Suprapubic skin (tissue), 4 donors: Measurements from ENCODE around the gene SDR42E2. TPM values are rescaled to one million over a fixed set of nuclear protein-coding genes. Genes with fewer than 3 reads are reported as not detected.
A peak's percentile ranks its signal among the peaks of the same experiment; 100 is the strongest.

Experiments used
- DNase-seq, 2 donors: peaks; one replicate each; pipeline ENCODE4 v3.0.0-alpha.2; 2019; ENCODE audit warnings: low spot score in 2 of 2
- H3K27ac ChIP-seq: fragments of 200-600 bp; sonication (generic); one replicate; pipeline ENCODE4 v1.5.1; 2019
- H3K27me3 ChIP-seq: fragments of 200-600 bp; sonication (generic); one replicate; pipeline ENCODE4 v1.5.1; 2019
- H3K36me3 ChIP-seq: fragments of 200-600 bp; sonication (generic); one replicate; pipeline ENCODE4 v1.5.1; 2019
- H3K4me1 ChIP-seq: fragments of 200-600 bp; sonication (generic); one replicate; pipeline ENCODE4 v1.5.1; 2019
- H3K4me3 ChIP-seq: fragments of 200-600 bp; sonication (generic); one replicate; pipeline ENCODE4 v1.5.1; 2019; ENCODE audit warnings: mild to moderate bottlenecking
- H3K9me3 ChIP-seq: fragments of 200-600 bp; sonication (generic); one replicate; pipeline ENCODE4 v1.5.1; 2019
- EP300 ChIP-seq: sonication (generic); formaldehyde crosslinking; IDR thresholded peaks from one replicate; pipeline ENCODE4 v1.6.1; 2017; ENCODE audit warnings: antibody characterized with exemption
- POLR2A ChIP-seq, 2 donors: fragments of 450-650 bp; IDR thresholded peaks; one replicate each; pipeline ENCODE4 v1.6.1; 2017; ENCODE audit warnings: antibody characterized with exemption in 2 of 2, mild to moderate bottlenecking in 2 of 2, moderate library complexity in 2 of 2
- POLR2AphosphoS5 ChIP-seq, 3 donors: sonication (generic); formaldehyde crosslinking; IDR thresholded peaks; one replicate each; pipeline ENCODE4 v1.6.1; 2017; ENCODE audit warnings: antibody characterized with exemption in 3 of 3
- whole genome bisulfite sequencing: methylation state at CpG from one replicate; pipeline ENCODE4 v1.1.5; 2018; 5-methylcytosine and 5-hydroxymethylcytosine counted together
- total RNA-seq, 4 donors: library from RNA; depleted of rRNA; stranded (reverse); fragments of >200 nt; gene quantifications; one replicate each; pipeline ENCODE4 v1.1.0, GENCODE V29; 2016
- TF ChIP-seq, protein P1 (sequence below), 2 donors: fragments of 200-600 bp in 1 of 2; fragments of 450-650 bp in 1 of 2; sonication (generic) in 1 of 2; IDR thresholded peaks; one replicate each; pipeline ENCODE4 v1.5.1; 2016 to 2019; ENCODE audit warnings: antibody characterized with exemption in 2 of 2, mild to moderate bottlenecking in 1 of 2, moderate library complexity in 1 of 2

SDR42E2 gene
- total RNA-seq = not detected

DNA sequence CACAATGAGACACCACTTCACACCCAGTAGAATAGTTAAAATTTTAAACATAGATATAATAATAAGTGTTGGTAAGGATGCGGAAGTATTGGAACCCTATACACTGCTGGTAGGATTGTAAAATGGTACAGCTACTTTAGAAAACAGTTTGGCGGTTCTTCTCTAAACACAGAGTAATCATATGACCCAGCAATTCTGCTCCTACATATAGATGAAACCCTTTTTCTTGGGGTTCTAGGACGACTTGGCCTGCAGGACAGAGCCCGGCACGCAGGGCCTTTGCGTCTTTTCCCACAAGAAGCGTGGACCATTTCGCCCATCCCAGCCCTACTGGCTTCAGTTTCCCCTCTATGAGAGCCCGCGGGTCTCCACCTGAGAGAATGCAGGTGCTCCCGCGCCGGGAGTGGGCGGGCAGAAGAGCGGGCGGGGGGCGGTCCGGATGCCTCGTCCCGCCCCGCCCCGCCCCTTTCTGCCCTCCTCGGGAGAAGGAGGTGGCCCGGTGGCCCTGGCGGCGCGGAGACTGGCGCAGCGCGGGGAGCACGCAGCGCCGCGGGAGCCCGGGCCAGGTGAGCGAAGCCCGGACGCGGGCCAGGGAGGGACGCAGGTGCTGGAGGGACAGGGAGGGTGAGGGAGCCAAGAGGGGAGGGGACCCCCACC lies at the start of gene SDR42E2:
Gene SDR42E2, plus strand, starts transcription at position 508 of the 657 bp plus-strand sequence. CDS start 3,077 bp downstream, outside the sequence.
- no peak for DNase-seq
- peaks cover 7% of the 10 kb centered on the region for H3K4me1 ChIP-seq

DNA sequence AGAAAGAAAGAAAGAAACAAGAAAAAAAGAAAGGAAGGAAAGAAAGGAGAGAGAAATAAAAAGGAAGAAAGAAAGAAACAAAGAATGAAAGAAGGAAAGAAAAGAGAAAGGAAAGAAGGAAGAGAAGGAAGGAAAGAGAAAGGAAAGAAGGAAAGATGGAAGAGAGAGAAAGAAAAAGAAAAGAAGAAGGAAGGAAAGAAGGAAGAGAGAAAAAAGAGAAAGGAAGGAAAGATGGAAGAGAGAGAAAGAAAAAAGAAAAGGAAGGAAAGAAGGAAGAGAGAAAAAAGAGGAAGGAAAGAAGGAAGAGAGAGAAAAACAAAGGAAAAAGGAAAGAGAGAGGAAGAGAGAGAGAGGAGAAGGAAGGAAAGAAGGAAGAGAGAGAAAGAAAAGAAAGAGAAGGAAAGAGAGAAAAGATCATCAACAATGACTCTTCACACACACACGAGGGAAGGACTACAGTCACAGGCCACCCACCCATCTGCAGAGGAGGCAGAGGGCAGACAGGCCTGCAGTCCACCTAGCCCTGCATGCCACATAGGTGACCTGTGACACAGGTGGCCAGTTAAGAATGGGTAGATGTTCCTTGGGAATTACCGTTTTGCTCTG lies 46.1 kb upstream of the SDR42E2 start:
- H3K36me3 ChIP-seq = no peaks in the 10 kb centered on the region
- H3K27ac ChIP-seq = no peak overlapping the region
- TF ChIP-seq EP300 (no peak), POLR2AphosphoS5 (IDR thresholded peaks at IDR 0.05) (no peak), POLR2A (IDR thresholded peaks at IDR 0.05) (no peak)
- TF ChIP-seq, protein P1, sequence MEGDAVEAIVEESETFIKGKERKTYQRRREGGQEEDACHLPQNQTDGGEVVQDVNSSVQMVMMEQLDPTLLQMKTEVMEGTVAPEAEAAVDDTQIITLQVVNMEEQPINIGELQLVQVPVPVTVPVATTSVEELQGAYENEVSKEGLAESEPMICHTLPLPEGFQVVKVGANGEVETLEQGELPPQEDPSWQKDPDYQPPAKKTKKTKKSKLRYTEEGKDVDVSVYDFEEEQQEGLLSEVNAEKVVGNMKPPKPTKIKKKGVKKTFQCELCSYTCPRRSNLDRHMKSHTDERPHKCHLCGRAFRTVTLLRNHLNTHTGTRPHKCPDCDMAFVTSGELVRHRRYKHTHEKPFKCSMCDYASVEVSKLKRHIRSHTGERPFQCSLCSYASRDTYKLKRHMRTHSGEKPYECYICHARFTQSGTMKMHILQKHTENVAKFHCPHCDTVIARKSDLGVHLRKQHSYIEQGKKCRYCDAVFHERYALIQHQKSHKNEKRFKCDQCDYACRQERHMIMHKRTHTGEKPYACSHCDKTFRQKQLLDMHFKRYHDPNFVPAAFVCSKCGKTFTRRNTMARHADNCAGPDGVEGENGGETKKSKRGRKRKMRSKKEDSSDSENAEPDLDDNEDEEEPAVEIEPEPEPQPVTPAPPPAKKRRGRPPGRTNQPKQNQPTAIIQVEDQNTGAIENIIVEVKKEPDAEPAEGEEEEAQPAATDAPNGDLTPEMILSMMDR (IDR thresholded peaks at IDR 0.05) = no peak
- no peak for DNase-seq
- no peaks in the 10 kb centered on the region for H3K9me3 ChIP-seq
- no peaks in the 10 kb centered on the region for H3K4me1 ChIP-seq
- WGBS = 84% methylated on average over 2 of the region's 2 CpGs
- H3K4me3 ChIP-seq = no peak overlapping the region
- no peaks in the 10 kb centered on the region for H3K27me3 ChIP-seq

More for the DNA sequence above, at the start of gene SDR42E2:
- Histone ChIP-seq H3K36me3 (no peaks in the 10 kb centered on the region), H3K4me3 (peak within 1 kb of the TSS; percentile 38), H3K27me3 (peaks cover 25% of the 10 kb centered on the region), H3K9me3 (no peaks in the 10 kb centered on the region), H3K27ac (no peak within 1 kb of the TSS)
- 16% methylated on average over 10 of the region's 40 CpGs for WGBS
- TF ChIP-seq POLR2AphosphoS5 (IDR thresholded peaks at IDR 0.05) (no peak), POLR2A (IDR thresholded peaks at IDR 0.05) (no peak), EP300 (no peak)
- TF ChIP-seq, protein P1 (IDR thresholded peaks at IDR 0.05) = no peak

DNA sequence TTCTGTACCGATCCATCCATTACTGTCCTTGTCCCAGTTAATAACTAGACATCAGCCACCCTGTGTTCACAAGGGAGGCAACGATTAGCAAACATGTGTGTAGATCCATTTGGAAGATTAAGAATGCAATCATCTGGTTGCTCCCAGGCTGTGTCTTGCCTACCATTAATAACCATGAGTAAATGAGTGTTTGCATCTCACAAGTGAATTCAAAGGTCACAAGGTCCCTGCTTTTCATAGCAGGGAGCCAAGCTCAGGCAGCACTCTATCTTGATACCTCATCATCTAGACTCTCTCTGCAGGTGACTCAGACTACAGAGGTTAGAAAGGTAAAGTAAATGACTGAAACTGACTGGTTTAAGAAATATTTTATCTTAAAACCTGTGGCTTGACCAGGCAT lies 44.7 kb upstream of the SDR42E2 start:
- H3K4me1 ChIP-seq = no peaks in the 10 kb centered on the region
- H3K4me3 ChIP-seq = no peak overlapping the region
- H3K9me3 ChIP-seq = no peaks in the 10 kb centered on the region
- 88% methylated on average over 2 of the region's 2 CpGs for WGBS
- TF ChIP-seq POLR2AphosphoS5 (IDR thresholded peaks at IDR 0.05) (no peak), EP300 (no peak), POLR2A (IDR thresholded peaks at IDR 0.05) (no peak)
- no peak overlapping the region for H3K27ac ChIP-seq
- no peaks in the 10 kb centered on the region for H3K27me3 ChIP-seq
- H3K36me3 ChIP-seq = no peaks in the 10 kb centered on the region
- DNase-seq = no peak

DNA sequence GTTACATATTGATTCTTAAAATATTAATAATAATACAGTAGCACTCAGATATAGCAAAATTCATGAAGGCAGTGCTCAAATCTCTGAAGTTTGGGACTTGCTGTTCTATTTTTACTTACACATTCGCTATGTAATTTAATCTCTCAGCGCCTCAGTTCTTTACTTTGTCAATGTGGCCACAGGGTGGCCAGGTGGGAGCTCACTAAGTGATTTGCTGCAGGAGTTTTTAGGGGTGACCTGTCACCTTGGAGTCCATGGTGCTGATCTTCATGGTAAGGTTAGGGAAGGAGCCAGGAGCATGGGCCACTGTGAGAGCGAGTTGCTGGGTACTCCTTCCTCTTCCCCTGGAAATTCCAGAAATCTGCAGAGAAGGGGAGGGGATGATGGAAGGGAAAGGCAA lies 41.9 kb upstream of the SDR42E2 start:
- DNase-seq = no peak
- TF ChIP-seq POLR2A (IDR thresholded peaks at IDR 0.05) (no peak), EP300 (no peak), POLR2AphosphoS5 (IDR thresholded peaks at IDR 0.05) (no peak)
- TF ChIP-seq, protein P1 (IDR thresholded peaks at IDR 0.05) = no peak
- Histone ChIP-seq H3K27ac (no peak overlapping the region), H3K27me3 (no peaks in the 10 kb centered on the region), H3K4me3 (no peak overlapping the region), H3K36me3 (no peaks in the 10 kb centered on the region), H3K9me3 (no peaks in the 10 kb centered on the region), H3K4me1 (no peaks in the 10 kb centered on the region)
- 80% methylated on average over 3 of the region's 3 CpGs for WGBS

DNA sequence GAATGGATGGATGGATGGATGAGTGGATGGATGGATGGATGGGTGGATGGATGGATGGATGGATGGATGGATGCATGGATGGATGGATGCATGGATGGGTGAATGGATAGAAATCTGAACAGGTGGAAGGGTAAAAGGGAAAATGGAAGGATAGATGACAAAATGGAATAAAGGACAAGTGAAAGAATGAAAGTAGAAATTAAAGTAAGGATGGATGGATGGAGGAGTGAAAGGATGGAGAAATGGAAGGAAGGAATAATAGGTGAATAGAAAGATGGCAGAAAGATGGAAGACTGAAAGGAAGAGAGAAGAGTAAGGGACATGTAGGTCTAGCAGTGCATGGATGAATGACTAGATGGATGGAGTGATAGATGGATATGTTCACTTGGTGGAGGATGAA lies 40.1 kb upstream of the SDR42E2 start:
- no peaks in the 10 kb centered on the region for H3K4me1 ChIP-seq
- H3K4me3 ChIP-seq = no peak overlapping the region
- DNase-seq = no peak
- no peak for TF ChIP-seq POLR2AphosphoS5 (IDR thresholded peaks at IDR 0.05)
- TF ChIP-seq, protein P1 (IDR thresholded peaks at IDR 0.05) = no peak
- TF ChIP-seq POLR2A (IDR thresholded peaks at IDR 0.05) = no peak
- H3K27ac ChIP-seq = no peak overlapping the region
- H3K36me3 ChIP-seq = no peaks in the 10 kb centered on the region
- no peaks in the 10 kb centered on the region for H3K9me3 ChIP-seq
- H3K27me3 ChIP-seq = no peaks in the 10 kb centered on the region
